ENCODE measurements around the gene PLEKHA1.

DNA sequence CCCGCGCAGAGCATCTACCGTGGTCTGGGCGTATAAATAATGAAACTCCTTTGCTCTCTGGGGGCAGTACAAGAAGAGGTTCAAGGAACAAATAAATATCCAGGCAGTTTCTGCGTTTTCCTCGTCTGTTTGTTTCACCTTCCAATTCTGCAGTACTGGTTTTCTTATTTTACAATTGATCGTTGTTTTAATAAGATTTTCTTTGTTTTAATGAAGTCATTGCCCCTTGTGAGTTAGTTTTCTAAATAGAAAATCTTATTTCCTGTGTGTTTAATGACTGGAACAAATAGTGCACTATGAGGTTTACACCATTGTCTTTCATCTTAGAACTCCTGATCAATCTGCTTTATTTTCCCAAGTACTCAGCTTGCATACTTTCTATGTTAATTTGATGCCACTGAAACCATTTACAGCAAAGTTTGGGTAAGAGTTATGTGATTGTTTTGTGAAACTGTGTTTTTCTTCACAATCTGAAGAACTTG lies 1.2 kb downstream of the PLEKHA1 start:
- no peak for TF ChIP-seq POLR2A (IDR thresholded peaks at IDR 0.05; ENCODE audit: low read length)
- no peak for TF ChIP-seq GATA1 (IDR thresholded peaks at IDR 0.05; ENCODE audit: low read depth, low read length)

Measured in erythroblast (primary cell).